ENCODE results near the gene SPINT2. TPM values are rescaled to one million over a fixed set of nuclear protein-coding genes. Genes with fewer than 3 reads are reported as not detected.
A peak's percentile ranks its signal among the peaks of the same experiment; 100 is the strongest.

Gene SPINT2
- total and polyA plus RNA-seq, 2 of the 13 experiments (the other 11 are each of a cell fraction or from before 2014, with no cell fraction given), result 0.31 to 0.77 TPM

- Histone ChIP-seq H3K4me1 (ENCODE audit: insufficient read depth, low read length) (peaks cover 43% of the 10 kb centered on the region), H3K27ac (ENCODE audit: extremely low read length, insufficient read depth, low read length) (no peak overlapping the region), H3K36me3 (replicated peaks in 1 of 2; ENCODE audit: control insufficient read depth in 1 of 2, insufficient read depth in 2 of 2, low read length in 2 of 2) (no peaks in the 10 kb centered on the region), H3K4me3 (replicated peaks in 1 of 3; ENCODE audit: insufficient read depth in 1 of 3, low read depth in 2 of 3, low read length in 3 of 3) (peak overlapping the region in 1 of 3 experiments; percentile 51; a peak in 1 of 6 replicates), H3K79me2 (ENCODE audit: insufficient read depth, low read length) (no peaks in the 10 kb centered on the region), H3K9ac (ENCODE audit: insufficient read depth, low read depth, low read length) (no peak overlapping the region), H3K9me3 (ENCODE audit: low read length) (no peaks in the 10 kb centered on the region), H3K27me3 (ENCODE audit: control insufficient read depth in 1 of 2, insufficient read depth in 2 of 2, low read length in 2 of 2) (peaks cover 4 to 20% of the 10 kb centered on the region in 2 experiments; a peak in 3 of 5 replicates), H4K20me1 (ENCODE audit: insufficient read depth, low read length) (no peaks in the 10 kb centered on the region), H2AFZ (ENCODE audit: low read length) (no peak overlapping the region), H3K4me2 (ENCODE audit: low read depth, low read length) (peak overlapping the region; percentile 60)
- no TSS peak for BruUV-seq (replicated peaks)
- in situ Hi-C loops (cut with HindIII; ENCODE audit: extremely low pct_ligation_motif_present, low pct_unique_long_range_greater_than_20kb), result no loop called here
- 9% methylated on average over 10 of the region's 10 CpGs for WGBS (ENCODE audit: low lambda C conversion rate)
- ChIA-PET POLR2A (interaction anchor here (1.1 to 1.2 kb wide), 2 partner anchors 14 to 54 kb away, joined by 3 to 4 read pairs; no protein-coding TSS in a partner anchor), CTCF (ENCODE audit: low intra/inter-chr PET ratio, low total read pairs) (no interaction called here)
- intact Hi-C loops (cut with micrococcal nuclease; ENCODE audit: unreplicated experiment), result loop anchor here (5.0 kb wide), 1 partner anchor 71 kb away; no protein-coding TSS in a partner anchor
- ATAC-seq, result no peak
- FAIRE-seq, result no peak
- DNase-seq (ENCODE audit: low spot score), result no peak
- TF ChIP-seq ZNF615 (CRISPR knock-in tag; IDR thresholded peaks at IDR 0.05; ENCODE audit: borderline replicate concordance), result no peak
- TF ChIP-seq PATZ1 (CRISPR knock-in tag; IDR thresholded peaks at IDR 0.05), result no peak
- TF ChIP-seq E2F2 (CRISPR knock-in tag; IDR thresholded peaks at IDR 0.05; ENCODE audit: borderline replicate concordance), result no peak
- TF ChIP-seq SMARCE1 (IDR thresholded peaks at IDR 0.05; ENCODE audit: borderline replicate concordance), result no peak
- no peak for TF ChIP-seq AKAP8 (CRISPR knock-in tag; IDR thresholded peaks at IDR 0.05)
- TF ChIP-seq KIAA2018 (CRISPR knock-in tag; IDR thresholded peaks at IDR 0.05; ENCODE audit: borderline replicate concordance), result no peak
- TF ChIP-seq SSRP1 (CRISPR knock-in tag; IDR thresholded peaks at IDR 0.05), result no peak
- TF ChIP-seq AGO1 (IDR thresholded peaks at IDR 0.05; ENCODE audit: low read depth, low read length, poor library complexity, severe bottlenecking), result no peak
- TF ChIP-seq RFX5 (IDR thresholded peaks at IDR 0.05; ENCODE audit: low read depth, low read length), result no peak
- TF ChIP-seq IRF2 (CRISPR knock-in tag; IDR thresholded peaks at IDR 0.05), result no peak
Measured at GRCh38 chr19:38251564-38252051, 12.8 kb upstream of the SPINT2 start.
